ENCODE measurements around the gene ABCB8. TPM values are rescaled to one million over a fixed set of nuclear protein-coding genes. Genes with fewer than 3 reads are reported as not detected.

Gene ABCB8
- total and polyA plus RNA-seq, 9 of the 15 experiments (the other 6 are each of a cell fraction or from before 2014, with no cell fraction given) = 7.6 to 106 (median 36.3) TPM

GRCh38 chr7:151061213-151062110, 33.2 kb downstream of the ABCB8 start (continued):
- TF ChIP-seq PREB (CRISPR knock-in tag; IDR thresholded peaks at IDR 0.05) = peak; percentile 63; the same call in 1 of the 2 replicates
- no peak for TF ChIP-seq KDM1A (IDR thresholded peaks at IDR 0.05)
- TF ChIP-seq ZNF212 (CRISPR knock-in tag; IDR thresholded peaks at IDR 0.05) = no peak
- no peak for TF ChIP-seq FOXK1 (CRISPR knock-in tag; IDR thresholded peaks at IDR 0.05; ENCODE audit: borderline replicate concordance)
- no peak for TF ChIP-seq TCF7 (IDR thresholded peaks at IDR 0.05; ENCODE audit: borderline replicate concordance)
- peak; percentile 84 for TF ChIP-seq ZNF511 (CRISPR knock-in tag; IDR thresholded peaks at IDR 0.05)
- TF ChIP-seq PHB2 (IDR thresholded peaks at IDR 0.05; ENCODE audit: low read depth) = 0 out of 2 replicates have a peak, but pooled peaks have one; percentile 60
- no peak for TF ChIP-seq ZBTB49 (CRISPR knock-in tag; IDR thresholded peaks at IDR 0.05; ENCODE audit: borderline replicate concordance)
- TF ChIP-seq NBN (IDR thresholded peaks at IDR 0.05; ENCODE audit: low read depth) = peak; percentile 15; the same call in 1 of the 2 replicates
- TF ChIP-seq BRD4 (IDR thresholded peaks at IDR 0.05) = no peak
- peak; percentile 29 for TF ChIP-seq RBBP5 (IDR thresholded peaks at IDR 0.05; ENCODE audit: borderline replicate concordance, insufficient read depth, low read length, poor library complexity, severe bottlenecking)
- TF ChIP-seq ATF3 (IDR thresholded peaks at IDR 0.05) = no peak
- 0 out of 2 replicates have a peak, but pooled peaks have one; percentile 53 for TF ChIP-seq ATF3 (CRISPR knock-in tag; conservative IDR thresholded peaks at IDR 0.05)
- TF ChIP-seq IFI16 (CRISPR knock-in tag; IDR thresholded peaks at IDR 0.05) = no peak
- TF ChIP-seq PHF8 (IDR thresholded peaks at IDR 0.05; ENCODE audit: borderline replicate concordance, low read length) = no peak; the same call in 1 of the 2 replicates
- TF ChIP-seq ZNF740 (CRISPR knock-in tag; IDR thresholded peaks at IDR 0.05) = 0 out of 2 replicates have a peak, but pooled peaks have one; percentile 60
- TF ChIP-seq ZNF740 (tag; IDR thresholded peaks at IDR 0.05) = no peak
- TF ChIP-seq ZSCAN29 (IDR thresholded peaks at IDR 0.05) = no peak; the same call in 1 of the 2 replicates
- TF ChIP-seq TAF1 (IDR thresholded peaks at IDR 0.05; ENCODE audit: control insufficient read depth, extremely low read depth, insufficient read depth, low read length, severe bottlenecking) = no peak
- TF ChIP-seq LARP7 (IDR thresholded peaks at IDR 0.05) = peak; percentile 92
- TF ChIP-seq KLF1 (tag; IDR thresholded peaks at IDR 0.05) = no peak

All from K562 (cell line).